H9 (cell line): ENCODE data around the gene NDN. TPM values are rescaled to one million over a fixed set of nuclear protein-coding genes. Genes with fewer than 3 reads are reported as not detected.

ENCODE experiments used
- DNase-seq: peaks from one replicate; pipeline ENCODE4 v3.0.0-alpha.2; 2017
- H2AFZ ChIP-seq: one replicate; pipeline ENCODE4 v1.6.1; 2013; ENCODE audit warnings: mild to moderate bottlenecking, low read length, control low read depth, moderate library complexity
- H2AK5ac ChIP-seq: 2 replicates; pipeline ENCODE4 v1.6.1; 2013; ENCODE audit warnings: low read length, control low read depth, mixed read lengths; ENCODE audit not compliant: insufficient read length
- H2BK120ac ChIP-seq: one replicate; pipeline ENCODE4 v1.6.1; 2013; ENCODE audit warnings: low read depth, mild to moderate bottlenecking, low read length, control low read depth, inconsistent platforms; ENCODE audit not compliant: poor library complexity, severe bottlenecking
- H2BK12ac ChIP-seq: 2 replicates; pipeline ENCODE4 v1.6.1; 2013; ENCODE audit warnings: low read length, control low read depth, mixed read lengths, low read depth; ENCODE audit not compliant: insufficient read length
- H2BK15ac ChIP-seq: 2 replicates; pipeline ENCODE4 v1.6.1; 2013; ENCODE audit warnings: low read depth, low read length, control low read depth
- H2BK20ac ChIP-seq: one replicate; pipeline ENCODE4 v1.6.1; 2013; ENCODE audit warnings: low read depth, mild to moderate bottlenecking, low read length, control low read depth, inconsistent platforms; ENCODE audit not compliant: poor library complexity, severe bottlenecking
- H2BK5ac ChIP-seq: 2 replicates; pipeline ENCODE4 v1.6.1; 2013; ENCODE audit warnings: low read length, control low read depth, mixed read lengths; ENCODE audit not compliant: insufficient read length
- H3K14ac ChIP-seq: 2 replicates; pipeline ENCODE4 v1.6.1; 2013; ENCODE audit warnings: low read length, control low read depth; ENCODE audit not compliant: insufficient read depth
- H3K18ac ChIP-seq: 2 replicates; pipeline ENCODE4 v1.6.1; 2013; ENCODE audit warnings: low read depth, mild to moderate bottlenecking, mixed read lengths, low read length, control low read depth; ENCODE audit not compliant: insufficient read length
- H3K23ac ChIP-seq: 2 replicates; pipeline ENCODE4 v1.6.1; 2013; ENCODE audit warnings: low read length, control low read depth, mixed read lengths, low read depth; ENCODE audit not compliant: insufficient read length
- H3K23me2 ChIP-seq: 2 replicates; pipeline ENCODE4 v1.6.1; 2013; ENCODE audit warnings: low read depth, mild to moderate bottlenecking, mixed read lengths, low read length, control low read depth; ENCODE audit not compliant: insufficient read length, poor library complexity, severe bottlenecking
- H3K27ac ChIP-seq: 2 replicates; pipeline ENCODE4 v1.5.1; 2013; ENCODE audit warnings: low read length, control low read depth, mixed read lengths, low read depth; ENCODE audit not compliant: insufficient read length
- H3K27me3 ChIP-seq: 2 replicates; pipeline ENCODE4 v1.6.1; 2013; ENCODE audit warnings: low read length, control low read depth, inconsistent platforms; ENCODE audit not compliant: insufficient read depth
- H3K4ac ChIP-seq: 2 replicates; pipeline ENCODE4 v1.6.1; 2013; ENCODE audit warnings: low read depth, mild to moderate bottlenecking, control low read depth, inconsistent platforms, low read length, moderate library complexity
- H3K4me1 ChIP-seq: 2 replicates; pipeline ENCODE4 v1.6.1; 2013; ENCODE audit warnings: low read length, control low read depth, inconsistent platforms; ENCODE audit not compliant: insufficient read depth
- H3K4me2 ChIP-seq: 2 replicates; pipeline ENCODE4 v1.6.1; 2013; ENCODE audit warnings: low read length, control low read depth, mixed read lengths; ENCODE audit not compliant: insufficient read length, insufficient read depth
- H3K56ac ChIP-seq: 2 replicates; pipeline ENCODE4 v1.6.1; 2013; ENCODE audit warnings: low read depth, mild to moderate bottlenecking, mixed read lengths, low read length, control low read depth; ENCODE audit not compliant: insufficient read length
- H3K79me1 ChIP-seq: 2 replicates; pipeline ENCODE4 v1.6.1; 2013; ENCODE audit warnings: low read depth, mild to moderate bottlenecking, moderate library complexity, low read length, control low read depth, inconsistent platforms; ENCODE audit not compliant: insufficient read depth, poor library complexity, severe bottlenecking
- H3K79me2 ChIP-seq: 2 replicates; pipeline ENCODE4 v1.6.1; 2013; ENCODE audit warnings: low read length, control low read depth, inconsistent platforms; ENCODE audit not compliant: insufficient read depth
- H3K9ac ChIP-seq: 2 replicates; pipeline ENCODE4 v1.6.1; 2013; ENCODE audit warnings: low read length, control low read depth, mixed read lengths; ENCODE audit not compliant: insufficient read length; ENCODE audit errors: extremely low read depth
- H3K9me3 ChIP-seq: one replicate; pipeline ENCODE4 v1.6.1; 2013; ENCODE audit warnings: low read depth, low read length, inconsistent platforms; ENCODE audit not compliant: control insufficient read depth
- H3T11ph ChIP-seq: one replicate; pipeline ENCODE4 v1.6.1; 2013; ENCODE audit warnings: mild to moderate bottlenecking, low read length, control low read depth, inconsistent platforms
- H4K20me1 ChIP-seq: one replicate; pipeline ENCODE4 v1.6.1; 2013; ENCODE audit not compliant: control insufficient read depth, insufficient read length, insufficient read depth
- H4K5ac ChIP-seq: 2 replicates; pipeline ENCODE4 v1.6.1; 2013; ENCODE audit warnings: low read depth, mild to moderate bottlenecking, mixed read lengths, low read length, control low read depth; ENCODE audit not compliant: insufficient read length
- H4K8ac ChIP-seq: replicated peaks from 2 replicates; pipeline ENCODE4 v1.6.1; 2013; ENCODE audit warnings: low read length, control low read depth, mixed read lengths, low read depth; ENCODE audit not compliant: insufficient read length
- H4K91ac ChIP-seq: 2 replicates; pipeline ENCODE4 v1.6.1; 2013; ENCODE audit warnings: low read depth, mild to moderate bottlenecking, moderate library complexity, mixed read lengths, low read length, control low read depth; ENCODE audit not compliant: insufficient read length
- H3K27ac Mint-ChIP-seq, 3 experiments: 2 replicates in 2 of 3; 3 replicates in 1 of 3; pipeline ENCODE4 v1.8.0; 2020 to 2021; ENCODE audit warnings: mixed read lengths in 3 of 3, mild to moderate bottlenecking in 1 of 3, moderate library complexity in 1 of 3
- H3K27me3 Mint-ChIP-seq: 2 replicates; pipeline ENCODE4 v1.8.0; 2021; ENCODE audit warnings: low read depth, mild to moderate bottlenecking, moderate library complexity, mixed read lengths
- H3K36me3 Mint-ChIP-seq, 3 experiments: 2 replicates in 2 of 3; 3 replicates in 1 of 3; pipeline ENCODE4 v1.8.0; 2020 to 2021; ENCODE audit warnings: low read depth in 3 of 3, mixed read lengths in 3 of 3; ENCODE audit not compliant: insufficient read depth in 1 of 3
- H3K4me1 Mint-ChIP-seq, 2 experiments: 2 replicates each; pipeline ENCODE4 v1.8.0; 2020; ENCODE audit warnings: mixed read lengths in 2 of 2
- H3K4me3 Mint-ChIP-seq, 2 experiments: 2 replicates in 1 of 2; 3 replicates in 1 of 2; pipeline ENCODE4 v1.8.0; 2020 to 2021; ENCODE audit warnings: mild to moderate bottlenecking in 2 of 2, mixed read lengths in 2 of 2, moderate library complexity in 1 of 2
- H3K9me3 Mint-ChIP-seq, 2 experiments: 2 replicates in 1 of 2; 3 replicates in 1 of 2; pipeline ENCODE4 v1.8.0; 2020; ENCODE audit warnings: mild to moderate bottlenecking in 2 of 2, mixed read lengths in 2 of 2, moderate library complexity in 1 of 2
- CTCF ChIP-seq: fragments of 200-600 bp; sonication (generic); conservative IDR thresholded peaks from 3 replicates; pipeline ENCODE4 v1.8.0; 2021; ENCODE audit warnings: antibody characterized with exemption, mild to moderate bottlenecking
- WGBS: extraction: QIAGEN DNeasy Blood & Tissue Kit; methylation state at CpG from one replicate; pipeline ENCODE4 v1.1.7; 2013; ENCODE audit warnings: missing lambda C conversion rate, low lambda C conversion rate, mixed read lengths; ENCODE audit not compliant: insufficient read length; ENCODE audit errors: extremely low coverage; 5-methylcytosine and 5-hydroxymethylcytosine counted together
- total RNA-seq: library from RNA; stranded (reverse); gene quantifications from 2 replicates; pipeline ENCODE4 v1.2.1, GENCODE V29; 2021

Gene NDN
- total RNA-seq, 1 experiment from 2014 or later, result 34.8 TPM

- Histone ChIP-seq H3T11ph (no peak overlapping the region), H3K14ac (no peak overlapping the region), H3K4me1 (no peaks in the 10 kb centered on the region), H3K4me2 (peak overlapping the region; percentile 6), H4K20me1 (no peaks in the 10 kb centered on the region), H4K8ac (no peak overlapping the region), H3K23ac (no peak overlapping the region), H3K4ac (no peak overlapping the region), H3K9ac (no peak overlapping the region), H3K18ac (no peak overlapping the region), H2AK5ac (no peak overlapping the region), H4K5ac (no peak overlapping the region), H3K23me2 (peaks cover 3% of the 10 kb centered on the region), H2BK120ac (no peak overlapping the region), H3K9me3 (peaks cover 20% of the 10 kb centered on the region), H3K56ac (no peak overlapping the region), H3K27ac (no peak overlapping the region), H2AFZ (no peak overlapping the region), H3K27me3 (no peaks in the 10 kb centered on the region), H2BK12ac (no peak overlapping the region), H2BK15ac (no peak overlapping the region), H3K79me2 (no peaks in the 10 kb centered on the region), H2BK20ac (no peak overlapping the region), H4K91ac (no peak overlapping the region), H2BK5ac (no peak overlapping the region), H3K79me1 (no peaks in the 10 kb centered on the region)
- no peak for TF ChIP-seq CTCF
- WGBS, result no CpG with 5 or more reads among the region's 51 CpGs
- DNase-seq, result no peak
- Mint-ChIP-seq H3K27me3 (no peaks in the 10 kb centered on the region), H3K4me3 (peak overlapping the region; percentile 70 to 78), H3K27ac (no peak overlapping the region), H3K36me3 (peaks cover 0 to 6% (median 1%) of the 10 kb centered on the region in 3 experiments; a peak in 3 of 7 replicates), H3K9me3 (peaks cover 56 to 57% of the 10 kb centered on the region in 2 experiments), H3K4me1 (peaks cover 14% of the 10 kb centered on the region in 2 experiments; a peak in 3 of 4 replicates)
Measured at GRCh38 chr15:23646165-23647000, 40.7 kb downstream of the NDN start.
